H9 (cell line): ENCODE data around the gene BEX1. TPM values are rescaled to one million over a fixed set of nuclear protein-coding genes. Genes with fewer than 3 reads are reported as not detected.

Experiments used
- DNase-seq: peaks from one replicate; pipeline ENCODE4 v3.0.0-alpha.2; 2017
- H2AFZ ChIP-seq: one replicate; pipeline ENCODE4 v1.6.1; 2013; ENCODE audit warnings: mild to moderate bottlenecking, low read length, control low read depth, moderate library complexity
- H2AK5ac ChIP-seq: 2 replicates; pipeline ENCODE4 v1.6.1; 2013; ENCODE audit warnings: low read length, control low read depth, mixed read lengths; ENCODE audit not compliant: insufficient read length
- H2BK120ac ChIP-seq: one replicate; pipeline ENCODE4 v1.6.1; 2013; ENCODE audit warnings: low read depth, mild to moderate bottlenecking, low read length, control low read depth, inconsistent platforms; ENCODE audit not compliant: poor library complexity, severe bottlenecking
- H2BK12ac ChIP-seq: 2 replicates; pipeline ENCODE4 v1.6.1; 2013; ENCODE audit warnings: low read length, control low read depth, mixed read lengths, low read depth; ENCODE audit not compliant: insufficient read length
- H2BK15ac ChIP-seq: 2 replicates; pipeline ENCODE4 v1.6.1; 2013; ENCODE audit warnings: low read depth, low read length, control low read depth
- H2BK20ac ChIP-seq: one replicate; pipeline ENCODE4 v1.6.1; 2013; ENCODE audit warnings: low read depth, mild to moderate bottlenecking, low read length, control low read depth, inconsistent platforms; ENCODE audit not compliant: poor library complexity, severe bottlenecking
- H2BK5ac ChIP-seq: 2 replicates; pipeline ENCODE4 v1.6.1; 2013; ENCODE audit warnings: low read length, control low read depth, mixed read lengths; ENCODE audit not compliant: insufficient read length
- H3K14ac ChIP-seq: 2 replicates; pipeline ENCODE4 v1.6.1; 2013; ENCODE audit warnings: low read length, control low read depth; ENCODE audit not compliant: insufficient read depth
- H3K18ac ChIP-seq: 2 replicates; pipeline ENCODE4 v1.6.1; 2013; ENCODE audit warnings: low read depth, mild to moderate bottlenecking, mixed read lengths, low read length, control low read depth; ENCODE audit not compliant: insufficient read length
- H3K23ac ChIP-seq: 2 replicates; pipeline ENCODE4 v1.6.1; 2013; ENCODE audit warnings: low read length, control low read depth, mixed read lengths, low read depth; ENCODE audit not compliant: insufficient read length
- H3K23me2 ChIP-seq: 2 replicates; pipeline ENCODE4 v1.6.1; 2013; ENCODE audit warnings: low read depth, mild to moderate bottlenecking, mixed read lengths, low read length, control low read depth; ENCODE audit not compliant: insufficient read length, poor library complexity, severe bottlenecking
- H3K27ac ChIP-seq: 2 replicates; pipeline ENCODE4 v1.5.1; 2013; ENCODE audit warnings: low read length, control low read depth, mixed read lengths, low read depth; ENCODE audit not compliant: insufficient read length
- H3K27me3 ChIP-seq: 2 replicates; pipeline ENCODE4 v1.6.1; 2013; ENCODE audit warnings: low read length, control low read depth, inconsistent platforms; ENCODE audit not compliant: insufficient read depth
- H3K4ac ChIP-seq: 2 replicates; pipeline ENCODE4 v1.6.1; 2013; ENCODE audit warnings: low read depth, mild to moderate bottlenecking, control low read depth, inconsistent platforms, low read length, moderate library complexity
- H3K4me1 ChIP-seq: 2 replicates; pipeline ENCODE4 v1.6.1; 2013; ENCODE audit warnings: low read length, control low read depth, inconsistent platforms; ENCODE audit not compliant: insufficient read depth
- H3K4me2 ChIP-seq: 2 replicates; pipeline ENCODE4 v1.6.1; 2013; ENCODE audit warnings: low read length, control low read depth, mixed read lengths; ENCODE audit not compliant: insufficient read length, insufficient read depth
- H3K56ac ChIP-seq: 2 replicates; pipeline ENCODE4 v1.6.1; 2013; ENCODE audit warnings: low read depth, mild to moderate bottlenecking, mixed read lengths, low read length, control low read depth; ENCODE audit not compliant: insufficient read length
- H3K79me1 ChIP-seq: 2 replicates; pipeline ENCODE4 v1.6.1; 2013; ENCODE audit warnings: low read depth, mild to moderate bottlenecking, moderate library complexity, low read length, control low read depth, inconsistent platforms; ENCODE audit not compliant: insufficient read depth, poor library complexity, severe bottlenecking
- H3K79me2 ChIP-seq: 2 replicates; pipeline ENCODE4 v1.6.1; 2013; ENCODE audit warnings: low read length, control low read depth, inconsistent platforms; ENCODE audit not compliant: insufficient read depth
- H3K9ac ChIP-seq: 2 replicates; pipeline ENCODE4 v1.6.1; 2013; ENCODE audit warnings: low read length, control low read depth, mixed read lengths; ENCODE audit not compliant: insufficient read length; ENCODE audit errors: extremely low read depth
- H3K9me3 ChIP-seq: one replicate; pipeline ENCODE4 v1.6.1; 2013; ENCODE audit warnings: low read depth, low read length, inconsistent platforms; ENCODE audit not compliant: control insufficient read depth
- H3T11ph ChIP-seq: one replicate; pipeline ENCODE4 v1.6.1; 2013; ENCODE audit warnings: mild to moderate bottlenecking, low read length, control low read depth, inconsistent platforms
- H4K20me1 ChIP-seq: one replicate; pipeline ENCODE4 v1.6.1; 2013; ENCODE audit not compliant: control insufficient read depth, insufficient read length, insufficient read depth
- H4K5ac ChIP-seq: 2 replicates; pipeline ENCODE4 v1.6.1; 2013; ENCODE audit warnings: low read depth, mild to moderate bottlenecking, mixed read lengths, low read length, control low read depth; ENCODE audit not compliant: insufficient read length
- H4K8ac ChIP-seq: replicated peaks from 2 replicates; pipeline ENCODE4 v1.6.1; 2013; ENCODE audit warnings: low read length, control low read depth, mixed read lengths, low read depth; ENCODE audit not compliant: insufficient read length
- H4K91ac ChIP-seq: 2 replicates; pipeline ENCODE4 v1.6.1; 2013; ENCODE audit warnings: low read depth, mild to moderate bottlenecking, moderate library complexity, mixed read lengths, low read length, control low read depth; ENCODE audit not compliant: insufficient read length
- H3K27ac Mint-ChIP-seq, 3 experiments: 2 replicates in 2 of 3; 3 replicates in 1 of 3; pipeline ENCODE4 v1.8.0; 2020 to 2021; ENCODE audit warnings: mixed read lengths in 3 of 3, mild to moderate bottlenecking in 1 of 3, moderate library complexity in 1 of 3
- H3K27me3 Mint-ChIP-seq: 2 replicates; pipeline ENCODE4 v1.8.0; 2021; ENCODE audit warnings: low read depth, mild to moderate bottlenecking, moderate library complexity, mixed read lengths
- H3K36me3 Mint-ChIP-seq, 3 experiments: 2 replicates in 2 of 3; 3 replicates in 1 of 3; pipeline ENCODE4 v1.8.0; 2020 to 2021; ENCODE audit warnings: low read depth in 3 of 3, mixed read lengths in 3 of 3; ENCODE audit not compliant: insufficient read depth in 1 of 3
- H3K4me1 Mint-ChIP-seq, 2 experiments: 2 replicates each; pipeline ENCODE4 v1.8.0; 2020; ENCODE audit warnings: mixed read lengths in 2 of 2
- H3K4me3 Mint-ChIP-seq, 2 experiments: 2 replicates in 1 of 2; 3 replicates in 1 of 2; pipeline ENCODE4 v1.8.0; 2020 to 2021; ENCODE audit warnings: mild to moderate bottlenecking in 2 of 2, mixed read lengths in 2 of 2, moderate library complexity in 1 of 2
- H3K9me3 Mint-ChIP-seq, 2 experiments: 2 replicates in 1 of 2; 3 replicates in 1 of 2; pipeline ENCODE4 v1.8.0; 2020; ENCODE audit warnings: mild to moderate bottlenecking in 2 of 2, mixed read lengths in 2 of 2, moderate library complexity in 1 of 2
- CTCF ChIP-seq: fragments of 200-600 bp; sonication (generic); conservative IDR thresholded peaks from 3 replicates; pipeline ENCODE4 v1.8.0; 2021; ENCODE audit warnings: antibody characterized with exemption, mild to moderate bottlenecking
- WGBS: extraction: QIAGEN DNeasy Blood & Tissue Kit; methylation state at CpG from one replicate; pipeline ENCODE4 v1.1.7; 2013; ENCODE audit warnings: missing lambda C conversion rate, low lambda C conversion rate, mixed read lengths; ENCODE audit not compliant: insufficient read length; ENCODE audit errors: extremely low coverage; 5-methylcytosine and 5-hydroxymethylcytosine counted together
- total RNA-seq: library from RNA; stranded (reverse); gene quantifications from 2 replicates; pipeline ENCODE4 v1.2.1, GENCODE V29; 2021

The BEX1 gene
- total RNA-seq, 1 experiment from 2014 or later: 51.7 TPM

- no peak for TF ChIP-seq CTCF
- H3K27me3 ChIP-seq: no peaks in the 10 kb centered on the region
- no peak within 1 kb of the TSS for H2BK5ac ChIP-seq
- H2BK20ac ChIP-seq: no peak within 1 kb of the TSS
- H3K4me2 ChIP-seq: no peak within 1 kb of the TSS
- H3K56ac ChIP-seq: no peak within 1 kb of the TSS
- Mint-ChIP-seq H3K27me3 (no peaks in the 10 kb centered on the region), H3K4me3 (no peak within 1 kb of the TSS), H3K4me1 (peaks cover 0 to 4% of the 10 kb centered on the region in 2 experiments; a peak in 3 of 4 replicates), H3K9me3 (peaks cover 46 to 54% of the 10 kb centered on the region in 2 experiments), H3K27ac (no peak within 1 kb of the TSS), H3K36me3 (no peaks in the 10 kb centered on the region; a peak in 3 of 7 replicates)
- no peaks in the 10 kb centered on the region for H3K4me1 ChIP-seq
- H3K79me1 ChIP-seq: no peaks in the 10 kb centered on the region
- no peaks in the 10 kb centered on the region for H3K79me2 ChIP-seq
- no peaks in the 10 kb centered on the region for H3K23me2 ChIP-seq
- no peak within 1 kb of the TSS for H2BK12ac ChIP-seq
- H4K8ac ChIP-seq: no peak within 1 kb of the TSS
- H3K9me3 ChIP-seq: peaks cover 10% of the 10 kb centered on the region
- WGBS: no CpG with 5 or more reads among the region's 5 CpGs
- H3T11ph ChIP-seq: no peak within 1 kb of the TSS
- H3K18ac ChIP-seq: no peak within 1 kb of the TSS
- no peak within 1 kb of the TSS for H2BK120ac ChIP-seq
- H3K27ac ChIP-seq: no peak within 1 kb of the TSS
- no peak within 1 kb of the TSS for H4K5ac ChIP-seq
- no peak within 1 kb of the TSS for H3K23ac ChIP-seq
- no peak within 1 kb of the TSS for H3K14ac ChIP-seq
- no peak within 1 kb of the TSS for H3K4ac ChIP-seq
- H2AK5ac ChIP-seq: no peak within 1 kb of the TSS
- no peak within 1 kb of the TSS for H2AFZ ChIP-seq
- H4K20me1 ChIP-seq: no peaks in the 10 kb centered on the region
- no peak within 1 kb of the TSS for H4K91ac ChIP-seq
- H3K9ac ChIP-seq: no peak within 1 kb of the TSS
- no peak within 1 kb of the TSS for H2BK15ac ChIP-seq
- no peak for DNase-seq
Measured at GRCh38 chrX:103092942-103093341, 29.0 kb upstream of the BEX1 start, which contains the start of gene NXF3. NXF3 (minus strand) TSS chrX:103093143; CDS start chrX:103093023, 120 bp downstream.
